Activated CD8-positive, alpha-beta memory T cell treated with anti-CD3 and anti-CD28 coated beads for 24 hours (primary cell): ENCODE results near the gene ARPP19.
"Not testable (repeated sequence)": the region's sequence is repeated elsewhere in the genome, so short reads cannot be mapped to it uniquely, and the experiment has no call there.

ENCODE experiments used
- DNase-seq: peaks from one replicate; pipeline ENCODE4 v3.0.0-alpha.2; 2020

ARPP19 gene

DNA sequence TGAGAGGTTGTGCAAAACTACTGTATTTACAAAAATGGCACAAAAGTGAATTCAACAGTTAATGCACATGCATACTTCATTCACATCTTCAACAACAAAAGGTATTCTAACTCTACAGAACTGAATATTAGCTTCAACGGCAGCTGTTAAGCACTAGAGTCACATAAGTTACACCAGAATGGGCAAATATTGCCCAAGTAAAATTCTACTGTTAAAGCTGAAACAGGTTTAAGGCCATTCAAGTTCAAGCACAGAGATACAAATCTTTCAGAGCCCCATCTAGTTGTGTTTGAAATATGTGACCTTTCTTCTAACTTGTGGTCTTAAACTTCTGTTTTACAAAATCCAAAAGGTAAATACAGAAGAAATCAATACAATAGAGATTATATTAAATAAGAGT, 17.6 kb downstream of the ARPP19 start:
- not testable (repeated sequence) for DNase-seq

DNA sequence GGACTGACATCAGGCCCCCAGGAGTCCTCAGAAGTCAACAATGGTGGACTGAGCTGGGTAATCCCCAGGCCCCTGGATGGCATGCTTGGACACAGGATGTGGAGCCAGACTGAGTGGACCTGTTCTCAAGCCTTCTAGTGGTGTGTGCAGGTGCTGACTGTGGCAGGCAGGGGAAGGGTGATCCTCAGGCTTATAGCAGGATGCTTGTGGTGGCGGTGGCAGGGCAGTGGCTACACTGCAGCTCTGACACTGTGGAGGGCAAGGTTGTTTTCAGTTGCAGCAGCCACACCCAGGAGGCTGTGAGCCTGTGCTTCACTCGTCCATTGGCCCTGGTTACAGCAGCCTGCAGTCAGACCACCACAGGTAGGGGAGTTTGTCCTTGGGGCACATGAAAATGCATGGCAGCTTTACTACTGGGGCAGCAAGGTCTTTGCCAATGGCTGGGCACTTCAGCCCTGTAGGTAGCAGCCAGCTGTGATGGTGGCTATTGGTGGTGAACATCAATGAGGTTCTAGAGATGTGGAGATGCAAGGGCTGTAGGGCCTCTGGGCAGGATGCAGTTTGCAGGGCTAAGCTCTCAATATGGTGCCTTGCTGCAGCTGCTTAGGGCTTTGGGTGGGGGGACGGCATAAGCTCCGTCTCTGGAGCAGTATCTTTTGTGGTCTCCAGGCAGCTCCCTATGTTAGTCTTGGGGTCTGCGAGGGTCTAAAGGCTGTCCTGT, 22.6 kb downstream of the ARPP19 start:
- no peak for DNase-seq

DNA sequence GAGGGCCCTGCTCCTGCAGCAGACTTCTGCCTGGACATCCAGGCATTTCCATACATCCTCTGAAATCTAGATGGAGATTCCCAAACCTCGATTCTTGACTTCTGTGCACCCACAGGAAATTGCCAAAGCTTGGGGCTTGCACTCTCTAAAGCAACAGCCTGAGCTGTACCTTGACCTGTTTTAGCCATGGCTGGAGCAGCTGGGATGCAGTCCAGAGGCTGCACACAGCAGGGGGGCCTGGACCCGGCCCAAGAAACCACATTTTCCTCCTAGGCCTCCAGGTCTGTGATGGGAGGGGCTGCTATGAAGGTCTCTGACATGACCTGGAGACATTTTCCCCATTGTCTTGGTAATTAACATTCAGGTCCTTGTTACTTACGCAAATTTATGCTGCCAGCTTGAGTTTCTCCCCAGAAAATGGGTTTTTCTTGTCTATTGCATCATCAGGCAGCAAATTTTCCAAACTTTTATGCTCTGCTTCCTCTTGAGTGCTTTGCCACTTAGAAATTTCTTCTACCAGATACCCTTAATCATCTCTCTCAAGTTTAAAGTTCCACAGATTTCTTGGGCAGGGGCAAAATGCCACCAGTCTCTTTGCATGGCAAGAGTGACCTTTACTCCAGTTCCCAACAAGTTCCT, 28.3 kb downstream of the ARPP19 start:
- no peak for DNase-seq

DNA sequence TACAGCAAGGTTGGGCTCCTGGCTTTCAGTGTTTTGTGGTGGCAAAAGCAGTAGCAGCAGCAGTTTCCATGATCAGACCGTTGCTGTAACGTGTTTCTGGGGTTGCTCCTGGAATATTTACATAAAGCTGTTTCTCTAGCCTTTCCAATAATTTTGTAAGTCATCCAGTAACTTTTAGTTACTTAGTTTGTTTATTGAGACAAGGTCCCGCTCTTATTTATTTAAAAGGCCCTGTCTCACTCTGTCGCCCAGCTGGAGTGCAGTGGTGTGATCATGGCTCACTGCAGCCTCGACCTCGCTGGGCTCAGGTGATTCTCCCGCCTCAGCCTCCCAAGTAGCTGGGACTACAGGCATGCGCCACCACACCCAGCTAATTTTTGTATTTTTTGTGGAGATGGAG, 31.4 kb downstream of the ARPP19 start:
- DNase-seq = no peak

DNA sequence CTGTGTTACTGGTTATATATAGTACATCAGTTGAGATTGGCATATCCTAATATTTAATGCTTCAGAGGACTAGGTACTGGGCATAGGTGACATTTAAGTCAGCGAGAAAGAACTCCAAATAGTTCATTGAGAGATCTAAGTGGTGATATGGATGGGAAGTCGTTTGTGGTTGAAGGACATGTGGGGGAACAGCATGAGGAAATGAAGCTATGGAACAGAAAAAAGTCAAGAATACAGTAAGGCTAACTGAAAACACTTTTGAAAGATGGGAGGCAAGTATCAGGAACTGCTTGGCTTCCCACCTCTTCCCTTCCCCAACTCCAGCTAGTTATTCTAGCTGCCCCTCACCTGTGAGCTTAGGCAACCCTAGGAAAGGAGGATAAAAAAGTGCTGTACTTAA, 36.4 kb downstream of the ARPP19 start:
- no peak for DNase-seq

DNA sequence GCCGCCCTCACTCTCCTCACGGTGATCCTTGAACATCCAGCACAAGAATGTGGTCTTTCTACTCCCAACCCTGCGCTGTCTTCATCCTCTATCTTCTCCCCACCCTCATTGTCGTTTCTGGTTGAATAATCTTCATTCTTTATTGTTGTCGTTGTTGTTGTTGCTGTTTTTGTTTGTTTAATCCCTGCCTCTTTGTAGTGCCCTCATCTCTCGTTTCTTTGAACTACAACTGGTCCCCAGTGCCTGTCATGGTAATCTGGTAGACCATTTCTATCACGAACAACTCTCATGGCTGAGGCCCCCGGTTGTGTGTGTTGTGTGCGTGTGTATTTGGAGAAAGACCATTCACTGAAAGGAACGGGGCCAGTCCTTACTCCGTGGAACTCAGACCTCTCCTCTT, 38.9 kb downstream of the ARPP19 start:
- DNase-seq = no peak

DNA sequence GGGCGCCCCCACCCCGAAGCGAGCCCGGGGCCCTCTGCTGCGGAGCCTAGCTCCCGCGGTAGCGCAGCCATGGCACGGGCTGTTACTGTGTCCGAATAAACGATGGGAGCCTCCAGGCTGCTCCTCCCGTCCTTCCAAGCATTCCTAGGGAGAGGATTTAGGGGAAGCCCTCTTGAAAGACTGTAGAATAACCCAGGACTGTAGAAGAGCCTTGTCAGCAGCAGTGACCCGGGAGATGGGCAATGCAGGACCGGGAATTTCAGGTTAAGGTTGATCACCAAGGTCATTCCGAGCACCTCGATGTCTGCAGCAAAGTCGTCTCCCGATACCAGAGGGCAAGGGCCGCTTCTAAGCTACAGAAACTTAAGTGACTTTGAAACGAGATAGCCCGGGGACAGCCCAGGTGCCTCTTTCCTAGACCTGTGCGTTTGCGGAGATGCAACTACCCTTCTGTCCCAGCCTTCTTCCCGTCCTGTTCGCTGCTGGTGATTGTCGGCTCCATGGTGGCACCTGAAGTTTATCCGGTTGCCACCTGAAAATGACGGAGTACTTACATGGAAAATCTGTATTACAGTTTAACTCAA, 39.4 kb downstream of the ARPP19 start:
- no peak for DNase-seq

DNA sequence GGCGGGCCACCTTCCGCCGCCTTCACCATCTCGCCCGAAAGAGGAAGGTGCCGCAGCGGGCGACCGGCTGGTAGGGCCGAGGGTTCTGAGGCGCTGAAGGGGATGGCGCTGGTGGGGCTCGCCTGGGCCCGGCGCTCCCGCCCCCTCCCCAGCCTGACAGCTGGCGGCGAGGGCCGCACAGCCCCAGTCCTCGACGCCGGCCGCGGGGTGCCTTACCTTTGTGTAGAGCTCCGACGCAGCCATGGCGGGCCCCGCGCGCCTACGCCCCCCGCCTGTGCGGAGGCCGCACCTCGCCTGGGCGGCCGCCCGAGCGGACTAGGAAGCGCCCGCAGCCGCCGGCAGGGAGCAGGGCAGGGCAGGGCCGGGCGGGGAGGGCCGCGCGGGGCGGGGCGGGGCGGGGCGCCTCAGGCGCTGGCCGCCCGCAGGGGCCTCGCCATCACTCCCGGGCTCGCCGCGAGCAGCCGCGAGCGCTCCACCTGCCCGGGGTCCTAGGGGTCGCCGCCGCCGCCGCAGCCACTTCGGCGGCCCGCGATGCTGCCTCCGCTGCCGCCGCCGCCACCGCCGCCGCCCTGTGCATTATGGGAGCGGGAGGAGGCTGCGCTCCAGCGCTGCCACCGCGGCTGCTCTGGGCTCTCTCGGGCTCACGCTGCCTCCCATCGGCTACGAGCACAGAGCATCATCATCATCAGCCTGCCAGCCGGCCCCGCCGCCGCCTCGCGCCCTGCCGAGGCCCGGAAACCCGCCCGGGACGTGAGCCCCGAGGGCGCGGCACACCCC, 40.1 kb downstream of the ARPP19 start, which contains the start of gene MYO5A:
Gene MYO5A, minus strand, starts transcription at position 317 of the 777 bp plus-strand sequence. Its CDS starts 74 bp downstream, at position 243.
- DNase-seq = peak; percentile 89

DNA sequence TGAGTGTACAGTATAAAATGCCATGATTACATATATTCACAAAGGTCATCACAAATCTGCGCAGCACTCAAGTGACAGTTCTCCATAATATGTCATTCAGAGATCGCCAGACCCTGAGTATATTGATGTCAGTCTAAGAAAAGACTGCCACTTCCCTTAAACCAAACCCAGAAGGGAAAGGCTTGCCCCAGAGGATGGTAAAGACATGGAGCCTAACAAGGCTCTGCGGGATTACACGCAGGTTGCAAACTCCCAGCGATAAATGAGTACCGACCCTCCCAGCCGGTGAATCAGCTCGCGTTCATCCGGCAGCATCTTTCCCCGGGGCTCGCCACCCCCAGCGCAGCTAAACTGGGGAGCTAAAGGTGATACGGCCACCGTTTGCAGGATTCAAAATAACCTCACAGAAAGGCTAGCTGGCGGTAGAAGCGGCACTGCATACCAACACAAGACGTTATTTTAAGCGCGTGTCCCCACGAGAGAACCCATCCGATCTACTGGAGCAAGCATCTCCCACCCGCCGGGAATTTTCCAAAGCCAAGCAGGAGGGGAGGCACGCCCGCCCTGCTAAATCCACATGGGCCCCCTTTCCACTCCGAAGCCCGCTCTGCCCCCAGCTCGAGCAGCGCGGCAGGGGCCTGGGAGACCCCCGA, 40.8 kb downstream of the ARPP19 start:
- DNase-seq = no peak

DNA sequence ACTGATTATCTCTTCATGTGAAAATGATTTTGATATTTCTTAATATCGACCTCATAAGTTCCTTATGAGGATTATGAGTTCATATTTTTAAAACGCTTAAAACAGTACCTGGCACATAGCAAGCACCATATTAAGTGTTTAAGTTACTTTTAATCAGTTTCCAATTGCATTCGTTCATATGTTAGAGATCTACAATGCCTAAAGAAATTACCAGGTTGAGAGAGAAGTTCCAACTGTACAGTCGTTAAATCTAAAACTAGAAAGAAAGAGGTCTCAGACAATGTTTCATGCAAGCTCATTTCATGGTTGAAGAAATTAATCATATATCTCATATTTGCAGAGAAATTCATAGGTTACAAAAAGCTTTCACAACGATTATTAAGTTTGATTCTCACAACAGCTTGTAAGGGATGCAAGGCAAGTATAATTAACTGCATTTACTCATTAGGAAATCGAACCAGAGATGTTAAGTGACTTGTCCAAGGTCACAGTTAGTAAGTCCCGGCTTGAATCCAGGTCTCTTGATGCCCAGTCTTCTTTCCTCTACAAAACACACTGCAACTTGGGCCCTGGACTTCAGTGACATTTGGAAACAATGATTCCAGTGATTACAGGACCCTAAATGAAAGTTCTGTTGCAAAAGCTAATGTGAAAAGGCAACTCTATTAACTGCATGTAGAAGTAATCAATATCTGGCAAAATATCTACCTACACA, 41.5 kb downstream of the ARPP19 start:
- DNase-seq = no peak

DNA sequence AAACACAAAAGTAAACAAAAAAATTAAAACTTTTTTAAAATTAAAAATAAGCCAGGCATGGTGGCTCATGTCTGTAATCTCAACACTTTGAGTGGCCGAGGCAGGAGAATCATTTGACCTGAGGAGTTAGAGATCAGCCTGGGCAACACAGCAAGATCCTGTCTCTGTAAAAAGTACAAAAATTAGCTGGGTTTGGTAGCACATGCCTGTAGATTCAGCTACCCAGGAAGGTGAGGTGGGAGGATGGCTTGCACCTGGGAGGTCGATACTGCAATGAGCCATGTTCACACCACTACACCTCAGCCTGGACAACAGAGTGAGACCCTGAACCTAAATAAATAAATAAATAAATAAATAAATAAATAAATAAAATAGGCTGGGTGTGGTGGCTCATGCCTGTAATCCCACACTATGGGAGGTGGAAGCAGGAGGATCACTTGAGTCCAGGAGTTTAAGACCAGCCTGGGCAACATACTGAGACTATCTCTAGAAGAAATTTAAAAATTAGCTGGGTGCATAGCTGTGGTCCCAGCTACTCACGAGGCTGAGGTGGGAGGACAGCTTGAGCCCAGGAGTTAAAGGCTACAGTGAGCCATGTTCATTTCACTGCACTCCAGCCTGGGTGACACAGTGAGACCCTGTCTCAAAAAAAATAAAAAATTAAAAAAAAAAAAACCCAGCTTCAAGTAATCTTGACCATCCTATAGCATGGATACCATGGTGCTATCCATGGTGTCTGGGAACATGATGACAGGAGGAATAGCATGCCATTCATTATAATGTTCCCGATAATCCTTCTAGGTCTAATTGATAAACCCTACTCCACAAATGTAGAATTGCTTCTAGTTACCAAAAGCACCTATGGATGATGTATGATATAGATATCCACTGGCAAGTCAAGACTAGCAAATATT, 44.4 kb downstream of the ARPP19 start:
- DNase-seq = no peak

DNA sequence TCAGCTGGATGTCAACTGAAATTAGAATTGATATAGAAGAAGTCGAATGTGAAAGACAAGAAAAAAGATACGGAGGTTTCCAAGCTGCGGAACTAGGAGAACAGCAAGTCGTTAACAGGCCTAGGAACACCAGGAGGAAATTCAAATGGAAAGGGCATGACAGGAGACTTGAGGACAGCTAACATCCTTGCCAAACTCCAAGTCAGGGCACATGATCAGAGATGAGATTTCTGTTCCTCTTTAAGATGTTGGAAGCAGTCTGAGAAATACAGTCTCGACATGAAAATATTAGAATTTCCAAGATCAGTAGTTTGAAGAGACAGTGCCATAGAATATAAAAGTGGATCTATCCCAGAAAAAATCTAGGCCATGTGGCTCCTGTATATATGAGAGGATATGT, 45.2 kb downstream of the ARPP19 start:
- DNase-seq = no peak

DNA sequence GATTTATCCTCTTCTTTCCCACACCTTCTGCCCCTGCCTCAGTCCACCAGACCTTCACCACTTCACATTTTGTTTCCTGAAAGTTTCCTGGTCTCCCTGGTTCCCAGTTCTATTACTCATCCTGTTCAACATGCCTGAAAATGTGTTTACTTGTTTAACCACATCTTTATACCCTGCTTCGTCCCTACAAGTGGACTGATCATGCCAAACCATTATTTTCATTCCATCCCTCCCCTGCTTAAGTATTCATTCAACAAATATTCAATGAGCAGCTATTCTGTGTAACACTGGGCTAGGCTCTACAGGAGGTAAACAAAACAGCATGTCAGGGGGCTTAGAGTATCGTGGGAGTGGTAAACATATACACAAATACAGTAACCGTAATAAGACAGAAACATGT, 45.6 kb downstream of the ARPP19 start:
- DNase-seq = no peak

DNA sequence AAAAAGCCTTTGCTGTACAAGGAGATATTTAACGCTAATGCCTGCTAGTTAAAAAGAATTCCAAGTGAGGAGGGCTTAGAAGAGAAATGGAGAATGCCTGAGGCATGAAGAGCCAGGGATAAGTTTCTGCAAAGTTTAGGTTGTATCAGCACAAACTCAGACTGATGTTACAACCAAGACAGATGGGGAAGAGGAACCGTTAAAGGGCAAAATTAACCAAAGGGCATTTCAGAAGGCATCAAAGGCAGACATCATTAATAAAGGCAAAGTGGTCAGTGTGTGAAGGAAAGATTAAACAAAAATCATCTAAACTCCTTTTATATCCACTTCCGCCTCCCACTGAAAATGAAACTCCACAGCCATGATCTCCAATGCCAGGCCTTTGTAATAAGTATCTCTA, 47.1 kb downstream of the ARPP19 start:
- no peak for DNase-seq

DNA sequence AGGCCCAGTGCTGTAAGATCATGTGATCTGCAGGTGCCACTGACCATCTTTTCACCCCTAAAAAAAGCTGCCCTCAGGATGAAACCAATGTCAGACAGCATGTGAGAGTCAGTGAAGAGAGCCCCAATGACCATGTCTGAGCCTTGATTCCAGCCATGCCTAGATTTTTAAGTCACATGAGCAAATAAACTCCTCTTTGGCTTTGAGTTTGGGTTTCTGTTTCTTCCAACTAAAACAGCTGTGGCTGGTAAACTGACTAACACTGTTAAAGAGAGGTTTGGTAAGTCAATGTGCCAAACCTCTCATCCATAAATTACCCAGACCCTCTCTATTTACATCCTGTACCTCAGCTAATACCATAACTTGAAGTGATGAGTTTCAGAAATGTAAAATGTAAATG, 48.4 kb downstream of the ARPP19 start:
- no peak for DNase-seq

DNA sequence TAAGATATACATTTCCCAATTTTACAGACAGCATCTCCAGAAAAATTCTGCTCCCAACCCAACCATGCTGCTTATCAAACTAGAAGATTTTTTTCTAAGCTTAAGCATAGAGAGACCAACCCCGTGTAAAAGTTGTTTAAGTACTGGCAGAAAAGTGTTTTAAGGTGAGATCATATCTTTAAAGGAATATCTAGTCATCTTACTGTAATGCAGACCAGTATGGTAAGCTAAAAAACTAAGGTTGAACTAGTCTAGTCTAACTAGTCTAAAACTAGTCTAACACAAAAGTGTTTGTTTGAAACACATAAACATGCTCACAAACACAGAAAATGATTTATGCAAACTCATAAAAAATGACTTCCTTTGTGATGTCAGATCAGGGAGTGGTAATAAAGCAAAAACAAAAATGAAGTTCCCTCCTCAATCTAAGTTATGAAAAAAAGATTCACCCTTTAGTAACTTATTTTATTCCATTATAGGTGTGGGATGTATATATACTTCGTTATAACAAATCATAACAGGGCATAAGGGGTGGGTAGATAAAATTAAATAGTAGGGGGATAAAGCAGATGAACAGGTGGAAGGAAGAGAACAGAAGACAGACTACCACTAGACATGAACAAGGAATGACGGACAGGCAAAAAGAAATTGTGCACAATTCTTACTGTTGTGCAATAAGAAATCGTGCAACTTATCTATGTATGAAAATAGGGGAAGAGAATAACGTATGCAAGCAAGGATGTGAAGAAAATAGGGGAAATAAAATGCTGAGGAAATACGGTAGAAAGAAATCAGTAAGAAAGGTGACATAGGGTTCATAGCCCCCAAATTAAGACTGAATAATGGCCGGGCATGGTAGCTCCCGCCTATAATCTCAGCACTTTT, 50.1 kb downstream of the ARPP19 start:
- DNase-seq = no peak

DNA sequence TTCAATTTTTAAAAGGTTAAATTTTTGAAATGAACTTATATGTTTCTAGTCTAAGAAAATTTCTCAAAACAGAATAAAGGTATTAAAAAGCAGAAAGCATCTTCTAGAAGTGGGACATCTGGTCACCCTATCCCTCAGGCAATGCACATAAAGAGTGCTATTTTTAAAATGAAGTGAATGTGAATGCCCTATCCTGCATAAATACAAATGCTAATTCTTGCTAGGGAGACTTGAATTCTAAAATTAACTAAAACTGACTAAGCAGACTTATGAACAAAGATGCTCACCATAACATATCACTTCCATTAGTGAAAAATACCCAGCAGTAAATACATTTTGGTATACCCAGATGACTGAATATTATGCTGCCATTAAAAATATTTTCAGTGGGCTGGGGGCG, 51.8 kb downstream of the ARPP19 start:
- DNase-seq = no peak

DNA sequence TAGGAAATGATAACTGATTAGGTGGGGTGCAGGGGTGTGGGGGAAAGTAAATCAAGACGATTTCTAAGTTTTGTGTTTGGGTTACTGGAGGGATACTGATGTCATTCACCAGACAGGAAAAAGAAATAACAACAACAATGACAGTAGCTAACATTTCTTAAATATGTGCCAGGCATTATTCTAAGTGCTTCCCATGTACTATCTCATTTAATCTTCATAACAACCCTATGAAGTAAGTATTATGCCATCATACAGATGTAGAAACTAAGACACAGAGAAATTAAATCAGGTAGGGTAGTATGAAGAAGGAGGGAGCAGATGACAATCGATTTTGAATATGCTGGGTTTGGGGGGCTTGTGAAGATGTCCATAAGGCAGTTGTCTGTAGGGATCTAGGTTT, 53.5 kb downstream of the ARPP19 start:
- no peak for DNase-seq

DNA sequence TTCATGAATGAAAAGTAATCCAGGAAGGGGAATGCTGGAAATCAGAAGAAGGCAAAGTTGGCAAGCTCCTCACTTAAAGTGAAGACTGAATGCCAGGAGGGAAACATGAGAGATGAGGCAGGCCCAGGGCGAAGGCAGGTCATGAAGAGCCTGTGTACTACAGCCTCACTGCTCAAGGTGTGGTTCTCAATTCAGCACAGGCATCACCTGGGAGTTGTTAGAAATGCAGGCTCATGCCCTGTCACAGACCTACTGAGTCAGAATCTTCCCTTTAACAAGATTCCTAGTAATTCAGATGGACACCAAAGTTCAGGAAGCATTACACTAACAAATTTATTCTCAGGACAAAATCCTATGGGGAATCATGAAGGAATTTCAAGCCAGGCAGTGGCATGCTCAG, 54.3 kb downstream of the ARPP19 start:
- no peak for DNase-seq

DNA sequence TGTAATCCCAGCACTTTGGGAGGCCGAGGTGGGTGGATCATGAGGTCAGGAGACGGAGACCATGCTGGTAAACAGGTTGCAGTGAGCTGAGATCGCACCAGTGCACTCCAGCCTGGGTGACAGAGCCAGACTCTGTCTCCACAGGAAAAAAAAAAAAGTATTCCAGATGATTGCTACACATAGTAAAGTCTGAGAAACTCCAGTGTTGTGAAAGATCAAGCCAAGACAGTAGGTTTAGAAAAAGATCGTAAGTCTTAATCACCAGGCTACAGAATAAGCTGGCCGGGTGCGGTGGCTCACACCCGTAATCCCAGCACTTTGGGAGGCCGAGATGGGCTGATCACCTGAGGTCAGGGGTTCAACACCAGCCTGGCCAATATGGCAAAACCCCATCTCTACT, 56.0 kb downstream of the ARPP19 start:
- not testable (repeated sequence) for DNase-seq
